Hematopoietic multipotent progenitor cell (in vitro differentiated cells): ENCODE results near the gene FOXA2. TPM values are rescaled to one million over a fixed set of nuclear protein-coding genes. Genes with fewer than 3 reads are reported as not detected.

Experiments used
- DNase-seq, 3 donors: peaks; one replicate each; pipeline ENCODE4 v3.0.0-alpha.2; 2011 to 2015; ENCODE audit warnings: low read depth in 2 of 3, low spot score in 2 of 3
- small RNA-seq: library from RNA; depleted of rRNA; stranded (forward); fragments of <200 nt; gene quantifications from one replicate; pipeline ENCODE3, GENCODE V24; 2012
- total RNA-seq: library from RNA; depleted of rRNA; stranded (reverse); fragments of >200 nt; gene quantifications from one replicate; pipeline ENCODE4 v1.2.3, GENCODE V29; 2012

Gene FOXA2
- total RNA-seq, 1 donor = not detected

GRCh38 chr20:22544462-22544861 is 39.9 kb downstream of the FOXA2 start:
- no peak for DNase-seq

DNA sequence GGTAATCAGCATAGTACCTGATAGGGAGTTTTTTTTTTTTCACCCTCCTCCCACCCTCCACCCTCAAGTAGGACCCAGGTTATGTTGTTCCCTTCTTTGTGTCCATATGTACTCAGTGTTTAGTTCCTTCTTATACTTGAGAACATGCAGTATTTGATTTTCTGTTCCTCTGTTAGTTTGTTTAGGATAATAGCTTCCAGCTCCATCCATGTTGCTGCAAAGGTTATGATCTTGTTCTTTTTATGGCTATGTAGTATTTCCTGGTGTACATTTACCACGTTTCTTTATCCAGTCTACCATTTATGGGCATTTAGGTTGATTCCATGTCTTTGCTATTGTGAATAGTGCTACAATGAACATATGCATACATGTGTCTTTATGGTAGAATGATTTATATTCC is 41.9 kb downstream of the FOXA2 start:
- DNase-seq = no peak

- no peak for DNase-seq
These were observed 43.5 kb downstream of the FOXA2 start for GRCh38 chr20:22540832-22541231.

DNA sequence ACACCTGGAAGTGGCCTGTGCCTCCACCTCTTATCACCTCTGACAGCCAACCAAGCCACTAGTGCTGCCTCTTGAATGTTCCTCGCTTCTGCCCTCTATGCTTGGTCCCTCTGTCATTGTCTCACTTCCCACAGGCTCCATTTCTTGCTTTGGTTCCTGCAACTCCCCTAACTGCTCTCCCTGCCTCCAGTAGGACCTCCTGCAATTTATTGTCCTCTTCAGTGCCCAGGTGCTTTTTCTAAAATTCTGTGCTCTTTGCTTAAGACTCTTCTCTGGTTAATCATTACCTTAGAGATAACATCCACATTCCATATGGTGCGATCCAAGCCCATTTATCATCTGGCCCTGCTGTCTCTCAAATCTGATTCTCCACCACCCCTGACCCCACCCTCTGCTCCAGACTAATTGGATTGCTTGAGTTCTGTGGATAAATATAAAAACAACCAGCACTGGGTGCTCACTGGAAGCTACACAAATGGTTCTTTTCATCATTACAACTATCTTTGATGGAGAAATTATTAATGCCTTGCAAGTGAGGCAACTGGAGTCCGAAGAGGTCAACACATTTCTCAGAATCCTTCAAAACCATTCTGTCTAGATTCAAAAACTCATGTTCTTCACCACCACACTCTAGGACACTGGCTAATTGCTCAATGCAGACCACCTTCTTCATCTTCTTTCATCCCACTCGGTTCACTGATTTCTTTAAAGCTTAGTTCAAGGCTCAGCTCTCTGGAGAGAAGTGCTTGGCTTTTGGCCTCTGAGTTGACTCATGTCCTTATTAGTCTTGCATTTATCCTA is 47.2 kb downstream of the FOXA2 start:
- DNase-seq = no peak

DNA sequence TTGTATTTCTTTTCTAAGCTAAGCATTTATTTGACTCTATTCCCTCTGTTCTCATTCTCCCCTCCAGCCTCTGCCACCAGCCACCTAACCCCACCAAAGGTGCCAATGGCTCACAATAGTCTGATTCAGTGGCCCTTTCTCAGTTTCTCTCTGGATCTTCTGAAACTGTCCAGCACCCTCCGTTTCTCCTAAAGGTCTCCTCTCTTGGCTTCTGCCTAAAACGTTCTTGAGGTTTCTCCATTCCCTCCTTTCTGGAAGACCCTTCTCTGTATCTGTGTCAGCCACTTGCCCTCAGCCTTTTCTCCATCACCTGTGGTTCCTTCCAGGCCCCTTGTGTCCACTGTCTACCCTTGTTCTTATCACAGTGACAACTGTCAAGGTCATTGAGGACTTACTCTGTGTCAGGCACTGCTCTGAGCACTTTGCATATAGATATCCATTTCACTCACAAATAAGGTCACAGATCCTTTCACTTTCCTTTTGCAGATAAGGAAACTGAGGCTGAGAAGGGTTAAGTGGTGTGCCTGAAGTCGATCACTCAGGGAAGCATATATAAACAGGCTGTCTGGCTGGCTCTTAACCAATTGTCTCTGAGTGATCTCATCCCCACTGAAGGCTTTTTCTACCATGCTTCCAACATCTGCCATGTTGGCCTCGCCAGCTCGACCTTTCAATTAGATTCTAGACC is 48.1 kb downstream of the FOXA2 start:
- DNase-seq = no peak

- no peak for DNase-seq
These were observed 48.9 kb downstream of the FOXA2 start for GRCh38 chr20:22535483-22535882.

DNA sequence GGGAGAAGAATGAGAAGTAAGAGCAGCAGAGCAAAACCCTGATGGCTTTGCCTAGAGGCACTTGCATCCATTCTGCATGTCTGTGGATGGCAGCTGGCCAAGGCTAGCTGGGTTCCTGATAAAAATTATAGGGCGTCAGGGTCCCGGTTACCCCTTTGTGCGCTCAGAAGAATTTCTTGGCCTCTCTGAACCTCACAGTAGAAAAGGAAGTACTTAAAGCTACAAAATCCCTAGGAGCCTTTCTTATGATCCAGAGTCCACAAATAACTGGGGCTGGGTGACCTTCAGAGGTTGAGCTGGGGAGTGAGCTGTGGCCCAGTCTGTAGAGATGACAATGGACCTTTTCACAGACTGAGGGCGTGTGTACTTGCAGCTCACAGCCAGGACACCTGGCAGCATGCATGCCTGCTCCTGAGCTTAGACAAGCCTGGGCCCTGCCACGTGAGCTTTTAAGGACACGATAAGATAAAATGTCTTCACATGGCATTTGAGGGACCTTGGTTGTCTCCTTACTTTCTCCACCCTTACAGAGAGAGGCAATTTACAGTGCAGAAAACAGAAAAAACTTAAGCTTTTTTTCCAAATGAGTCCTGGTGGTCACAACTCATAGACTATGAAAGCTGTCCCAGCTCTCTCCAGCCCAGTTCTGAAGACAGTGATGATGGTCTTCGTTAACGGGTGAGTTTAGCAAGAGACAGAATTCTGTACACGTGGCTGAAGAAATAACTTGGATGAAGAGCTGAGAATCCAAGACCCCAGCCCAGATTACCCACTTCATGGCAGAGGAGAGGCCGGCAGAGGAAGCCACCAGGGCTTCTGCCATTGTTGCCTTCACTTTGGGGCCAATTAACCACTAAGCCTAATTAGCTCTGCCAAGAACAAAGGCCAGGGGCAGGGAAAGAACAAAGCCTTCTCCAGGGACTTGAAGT is 50.3 kb downstream of the FOXA2 start:
- DNase-seq = no peak

DNA sequence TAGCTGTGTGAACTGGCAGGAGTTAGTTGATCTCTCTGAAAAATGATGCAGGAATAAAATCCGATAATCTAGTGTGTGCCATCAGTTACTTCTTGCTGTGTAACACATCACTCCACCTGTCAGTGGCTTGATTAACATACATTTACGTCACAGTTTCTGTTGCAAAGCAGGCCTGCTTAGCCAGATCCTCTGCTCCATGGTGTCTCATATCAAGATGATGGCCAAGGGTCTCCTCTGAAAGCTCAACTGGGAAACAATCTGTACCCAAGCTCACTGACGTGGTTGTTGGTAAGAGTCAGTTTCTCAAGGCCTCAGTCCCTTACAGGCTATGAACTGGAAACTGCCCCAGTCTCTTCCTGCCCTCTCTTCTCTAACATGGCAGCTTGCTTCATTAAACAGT is 51.8 kb downstream of the FOXA2 start:
- DNase-seq = no peak

DNA sequence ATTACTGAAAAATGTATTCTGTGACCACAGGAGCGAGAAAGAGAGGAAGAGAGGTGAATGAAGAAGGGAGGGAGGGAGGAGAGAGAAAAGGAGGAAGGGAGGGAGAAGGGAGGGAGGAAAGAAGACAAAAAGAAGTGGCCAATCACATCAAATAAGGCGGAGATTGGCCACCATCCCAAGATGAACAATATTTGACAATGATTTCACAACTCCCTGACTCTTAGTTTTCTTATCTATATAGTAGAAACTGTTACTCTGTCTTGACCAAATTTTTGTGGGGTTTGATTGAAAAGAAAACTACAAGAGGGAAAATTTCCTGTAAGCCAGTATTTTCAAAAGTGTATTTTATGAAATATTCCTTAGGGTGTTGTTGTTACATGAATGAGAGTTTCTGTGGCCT is 52.6 kb downstream of the FOXA2 start:
- DNase-seq = no peak

- DNase-seq = no peak
These were observed 53.2 kb downstream of the FOXA2 start for GRCh38 chr20:22531056-22531615.

Small RNAs within 50 kb of the gene (small RNA-seq; reads per million reads assigned to genes)
- not detected for gene LINC00261
